ENCODE results near the gene TXNRD2. TPM values are rescaled to one million over a fixed set of nuclear protein-coding genes. Genes with fewer than 3 reads are reported as not detected.

TXNRD2 gene
- total RNA-seq, 1 experiment from 2014 or later, result 22.9 TPM

- Histone ChIP-seq H2BK15ac (ENCODE audit: low read depth, low read length) (no peak overlapping the region), H2AK5ac (ENCODE audit: insufficient read length, low read length) (no peak overlapping the region), H3K9ac (ENCODE audit: extremely low read depth, insufficient read length, low read length) (no peak overlapping the region), H2BK20ac (ENCODE audit: low read depth, low read length, poor library complexity, severe bottlenecking) (no peak overlapping the region), H4K5ac (ENCODE audit: insufficient read length, low read depth, low read length) (no peak overlapping the region), H3K4me2 (ENCODE audit: insufficient read depth, insufficient read length, low read length) (no peak overlapping the region), H2AFZ (ENCODE audit: low read length) (no peak overlapping the region), H3K27ac (ENCODE audit: insufficient read length, low read depth, low read length) (no peak overlapping the region), H3K79me2 (ENCODE audit: insufficient read depth, low read length) (no peaks in the 10 kb centered on the region), H4K20me1 (ENCODE audit: control insufficient read depth, insufficient read depth, insufficient read length) (no peaks in the 10 kb centered on the region), H4K91ac (ENCODE audit: insufficient read length, low read depth, low read length) (no peak overlapping the region), H2BK12ac (ENCODE audit: insufficient read length, low read depth, low read length) (no peak overlapping the region), H3K27me3 (ENCODE audit: insufficient read depth, low read length) (no peaks in the 10 kb centered on the region), H3K4me1 (ENCODE audit: insufficient read depth, low read length) (no peaks in the 10 kb centered on the region; the same call in 1 of the 2 replicates), H3K18ac (ENCODE audit: insufficient read length, low read depth, low read length) (no peak overlapping the region), H2BK5ac (ENCODE audit: insufficient read length, low read length) (no peak overlapping the region), H3K56ac (ENCODE audit: insufficient read length, low read depth, low read length) (no peak overlapping the region), H3T11ph (ENCODE audit: low read length) (no peak overlapping the region), H3K79me1 (ENCODE audit: insufficient read depth, low read depth, low read length, poor library complexity, severe bottlenecking) (no peaks in the 10 kb centered on the region), H3K9me3 (ENCODE audit: control insufficient read depth, low read depth, low read length) (no peaks in the 10 kb centered on the region), H3K4ac (ENCODE audit: low read depth, low read length) (no peak overlapping the region), H3K23ac (ENCODE audit: insufficient read length, low read depth, low read length) (no peak overlapping the region), H4K8ac (replicated peaks; ENCODE audit: insufficient read length, low read depth, low read length) (no peak overlapping the region), H3K14ac (ENCODE audit: insufficient read depth, low read length) (no peak overlapping the region), H3K23me2 (ENCODE audit: insufficient read length, low read depth, low read length, poor library complexity, severe bottlenecking) (no peaks in the 10 kb centered on the region), H2BK120ac (ENCODE audit: low read depth, low read length, poor library complexity, severe bottlenecking) (no peak overlapping the region)
- Mint-ChIP-seq H3K9me3 (no peaks in the 10 kb centered on the region; a peak in 1 of 5 replicates), H3K4me1 (peaks cover 17 to 23% of the 10 kb centered on the region in 2 experiments), H3K27ac (no peak overlapping the region), H3K27me3 (ENCODE audit: low read depth) (no peaks in the 10 kb centered on the region), H3K36me3 (ENCODE audit: insufficient read depth in 1 of 3, low read depth in 3 of 3) (peaks cover 7 to 45% (median 36%) of the 10 kb centered on the region in 3 experiments), H3K4me3 (no peak overlapping the region; a peak in 1 of 5 replicates)
- DNase-seq, result no peak
- TF ChIP-seq, protein P1, sequence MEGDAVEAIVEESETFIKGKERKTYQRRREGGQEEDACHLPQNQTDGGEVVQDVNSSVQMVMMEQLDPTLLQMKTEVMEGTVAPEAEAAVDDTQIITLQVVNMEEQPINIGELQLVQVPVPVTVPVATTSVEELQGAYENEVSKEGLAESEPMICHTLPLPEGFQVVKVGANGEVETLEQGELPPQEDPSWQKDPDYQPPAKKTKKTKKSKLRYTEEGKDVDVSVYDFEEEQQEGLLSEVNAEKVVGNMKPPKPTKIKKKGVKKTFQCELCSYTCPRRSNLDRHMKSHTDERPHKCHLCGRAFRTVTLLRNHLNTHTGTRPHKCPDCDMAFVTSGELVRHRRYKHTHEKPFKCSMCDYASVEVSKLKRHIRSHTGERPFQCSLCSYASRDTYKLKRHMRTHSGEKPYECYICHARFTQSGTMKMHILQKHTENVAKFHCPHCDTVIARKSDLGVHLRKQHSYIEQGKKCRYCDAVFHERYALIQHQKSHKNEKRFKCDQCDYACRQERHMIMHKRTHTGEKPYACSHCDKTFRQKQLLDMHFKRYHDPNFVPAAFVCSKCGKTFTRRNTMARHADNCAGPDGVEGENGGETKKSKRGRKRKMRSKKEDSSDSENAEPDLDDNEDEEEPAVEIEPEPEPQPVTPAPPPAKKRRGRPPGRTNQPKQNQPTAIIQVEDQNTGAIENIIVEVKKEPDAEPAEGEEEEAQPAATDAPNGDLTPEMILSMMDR (conservative IDR thresholded peaks at IDR 0.05), result no peak
- WGBS (ENCODE audit: extremely low coverage, insufficient read length, low lambda C conversion rate), result no CpG with 5 or more reads among the region's 28 CpGs
Measured at GRCh38 chr22:19971276-19972124, 29.9 kb upstream of the TXNRD2 start.
